Stimulated activated CD4-positive, alpha-beta T cell treated with anti-CD3 and anti-CD28 coated beads, Interleukin-15, amount 100 ng/mL, for 24 hours (primary cell): Measurements from ENCODE around the gene CDH4.
"Not testable (repeated sequence)": the region's sequence is repeated elsewhere in the genome, so short reads cannot be mapped to it uniquely, and the experiment has no call there.

ENCODE experiments used
- DNase-seq: peaks from one replicate; pipeline ENCODE4 v3.0.0-alpha.2; 2020

The CDH4 gene

GRCh38 chr20:61980647-61981583 lies 728.9 kb downstream of the CDH4 start:
- DNase-seq = no peak

DNA sequence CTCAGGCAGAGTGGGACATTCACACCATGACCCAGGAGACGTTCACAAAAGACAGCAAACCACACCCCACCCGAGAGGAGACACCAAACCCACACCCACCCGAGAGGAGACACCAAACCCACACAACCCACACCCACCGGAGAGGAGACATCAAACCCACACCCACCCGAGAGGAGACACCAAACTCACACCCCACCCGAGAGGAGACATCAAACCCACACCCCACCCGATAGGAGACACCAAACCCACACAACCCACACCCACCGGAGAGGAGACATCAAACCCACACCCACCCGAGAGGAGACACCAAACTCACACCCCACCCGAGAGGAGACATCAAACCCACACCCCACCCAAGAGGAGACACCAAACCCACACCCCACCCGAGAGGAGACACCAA lies 729.6 kb downstream of the CDH4 start:
- DNase-seq = not testable (repeated sequence)

GRCh38 chr20:61982191-61982950 lies 730.3 kb downstream of the CDH4 start:
- DNase-seq = no peak

DNA sequence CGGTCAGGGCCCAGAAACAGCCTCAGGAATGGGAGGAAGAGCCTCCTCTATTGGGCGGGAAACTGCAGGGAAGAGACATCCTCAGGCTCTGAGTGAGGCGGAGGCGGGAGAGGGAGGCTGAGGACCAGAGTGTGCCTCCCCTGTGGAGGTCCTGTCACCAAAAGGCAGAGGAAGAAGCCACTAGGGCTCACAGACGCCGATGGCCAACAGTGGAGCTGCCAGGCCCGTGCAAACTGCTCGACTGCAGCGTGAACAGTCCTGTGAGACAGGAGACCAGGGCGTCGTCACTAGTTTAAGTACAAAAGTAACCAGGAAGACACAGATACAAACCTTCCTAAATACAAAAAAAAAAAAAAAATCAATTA lies 730.9 kb downstream of the CDH4 start:
- DNase-seq = no peak

DNA sequence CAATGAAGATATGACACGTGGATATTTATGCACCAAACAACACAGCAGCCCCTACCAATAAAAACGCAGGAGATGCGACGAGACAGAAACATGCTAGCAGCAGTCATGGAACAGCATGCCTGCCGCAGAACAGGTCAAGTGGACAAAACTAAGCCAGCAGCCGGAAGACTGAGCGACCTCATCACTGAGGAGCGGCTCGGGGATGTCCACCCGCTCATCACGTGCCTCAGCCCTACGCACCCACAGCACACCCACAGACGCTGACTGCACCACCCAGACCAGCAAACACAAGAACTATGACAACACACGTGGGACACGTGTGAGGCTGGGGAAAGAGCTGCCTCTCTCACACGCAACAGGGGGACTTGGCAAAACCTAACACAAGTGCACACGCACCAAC lies 731.9 kb downstream of the CDH4 start:
- DNase-seq = no peak

GRCh38 chr20:61984431-61984830 lies 732.4 kb downstream of the CDH4 start:
- not testable (repeated sequence) for DNase-seq

DNA sequence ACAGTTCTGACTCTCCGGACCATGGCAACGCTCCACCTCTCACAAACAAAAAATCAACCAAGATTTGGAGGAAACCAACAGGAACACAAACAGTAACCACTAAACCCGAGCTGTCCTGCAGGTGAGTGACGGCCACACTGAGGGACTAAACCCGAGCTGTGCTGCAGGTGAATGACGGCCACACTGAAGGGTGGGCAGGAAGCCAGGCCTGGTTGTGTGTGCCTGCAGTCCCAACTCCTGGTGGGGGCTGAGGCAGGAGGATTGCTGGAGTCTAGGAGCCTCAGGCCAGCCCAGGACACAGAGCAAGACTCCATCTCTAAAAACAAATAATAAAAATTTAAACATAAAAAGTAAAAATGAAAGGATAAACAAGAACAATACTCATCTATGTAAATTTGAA lies 733.0 kb downstream of the CDH4 start:
- DNase-seq = no peak

DNA sequence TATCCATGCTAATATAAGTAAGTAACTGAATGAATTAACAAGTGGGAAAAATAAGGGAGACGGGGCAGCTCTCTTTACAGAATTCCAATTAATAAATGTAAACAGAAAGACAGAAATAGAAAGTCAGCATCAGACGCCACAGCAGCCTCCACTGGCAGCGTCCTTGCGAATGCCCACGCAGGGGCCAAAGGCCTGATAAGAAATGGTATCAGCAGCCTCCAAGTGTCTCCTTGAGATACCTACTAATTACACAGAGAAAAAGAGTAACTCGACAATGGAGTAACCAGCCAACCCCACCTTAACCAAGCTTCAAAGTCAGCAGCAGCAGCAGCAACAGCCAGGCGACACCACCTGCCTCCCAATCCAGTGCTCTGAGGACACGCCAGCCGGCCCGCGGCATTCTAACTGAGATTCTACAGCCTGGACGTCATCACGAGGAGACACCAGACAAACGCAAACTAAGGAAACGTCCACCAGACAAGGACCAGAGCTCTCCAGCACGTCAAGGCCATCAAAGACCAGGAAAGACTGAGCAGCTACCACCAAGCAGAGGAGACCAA lies 734.8 kb downstream of the CDH4 start:
- DNase-seq = no peak

DNA sequence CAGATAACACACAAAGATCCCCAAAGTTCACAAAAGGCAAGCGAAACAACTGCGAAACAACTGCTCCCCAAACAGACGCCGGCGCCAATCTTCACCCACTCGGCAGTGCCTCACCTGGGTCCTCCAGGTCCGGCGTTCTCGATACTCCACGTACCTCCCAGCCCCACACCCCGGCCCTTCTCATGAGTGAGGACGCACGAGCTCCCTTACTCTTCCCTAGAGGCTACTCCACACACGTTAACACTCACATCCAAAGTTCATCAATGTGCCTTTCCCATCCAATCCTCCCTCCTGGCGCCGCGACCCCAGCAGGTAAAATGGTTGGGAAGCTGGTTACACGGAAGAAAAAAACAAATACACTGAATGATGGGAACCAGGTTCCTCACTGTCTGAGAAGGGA lies 736.6 kb downstream of the CDH4 start:
- DNase-seq = no peak

DNA sequence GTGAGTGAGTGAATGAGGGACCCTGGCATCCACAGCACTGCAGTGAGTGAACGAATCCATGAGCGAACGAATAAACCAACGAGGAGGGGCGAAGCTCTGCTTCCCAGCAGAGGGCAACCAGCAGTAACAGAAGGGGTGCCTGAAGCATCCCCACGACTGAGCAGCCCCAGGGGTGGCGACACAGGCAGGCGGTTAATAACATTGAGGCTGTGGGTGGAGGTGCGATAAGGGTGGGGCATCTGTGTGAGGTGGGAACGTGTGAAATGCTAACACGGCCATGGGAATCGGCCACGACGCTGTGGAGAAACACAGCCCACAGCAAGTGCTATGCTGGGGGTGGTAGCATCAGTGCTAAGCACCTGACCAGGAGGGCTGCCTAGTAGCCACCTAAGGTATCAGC lies 737.7 kb downstream of the CDH4 start:
- DNase-seq = no peak
